GM19455 (cell line): ENCODE results near the gene LRRK1.

ENCODE experiments used
- ATAC-seq: cut with Tn5 transposase; IDR thresholded peaks from one replicate; pipeline ENCODE4 v1.9.1; 2021; ENCODE audit not compliant: unreplicated experiment

LRRK1 gene

GRCh38 chr15:100968050-100968966 lies 49.2 kb downstream of the LRRK1 start:
- no peak for ATAC-seq

GRCh38 chr15:100972975-100973350 lies 53.8 kb downstream of the LRRK1 start:
- ATAC-seq: no peak

- no peak for ATAC-seq
These were observed 54.4 kb downstream of the LRRK1 start for GRCh38 chr15:100973351-100974111.

GRCh38 chr15:100975043-100975442 lies 55.9 kb downstream of the LRRK1 start:
- no peak for ATAC-seq

GRCh38 chr15:100980410-100981046 lies 61.4 kb downstream of the LRRK1 start:
- no peak for ATAC-seq

GRCh38 chr15:100981086-100981485 lies 61.9 kb downstream of the LRRK1 start:
- ATAC-seq: no peak

- no peak for ATAC-seq
These were observed 64.1 kb downstream of the LRRK1 start for GRCh38 chr15:100983221-100983620.

GRCh38 chr15:100985401-100985800 lies 66.2 kb downstream of the LRRK1 start:
- ATAC-seq: no peak

GRCh38 chr15:100986158-100986896 lies 67.2 kb downstream of the LRRK1 start:
- ATAC-seq: no peak

GRCh38 chr15:100987143-100987542 lies 68.0 kb downstream of the LRRK1 start:
- ATAC-seq: no peak

- ATAC-seq: no peak
These were observed 69.1 kb downstream of the LRRK1 start for GRCh38 chr15:100988297-100988696.

GRCh38 chr15:100988857-100989256 lies 69.7 kb downstream of the LRRK1 start:
- no peak for ATAC-seq

GRCh38 chr15:100994597-100995446 lies 75.7 kb downstream of the LRRK1 start:
- no peak for ATAC-seq

GRCh38 chr15:100995471-100996430 lies 76.6 kb downstream of the LRRK1 start:
- ATAC-seq: no peak

GRCh38 chr15:100997442-100997841 lies 78.3 kb downstream of the LRRK1 start:
- ATAC-seq: no peak

- ATAC-seq: no peak
These were observed 79.5 kb downstream of the LRRK1 start for GRCh38 chr15:100998630-100999029.

- no peak for ATAC-seq
These were observed 80.2 kb downstream of the LRRK1 start for GRCh38 chr15:100999369-100999768.

- no peak for ATAC-seq
These were observed 81.1 kb downstream of the LRRK1 start for GRCh38 chr15:101000271-101000681.

GRCh38 chr15:101001056-101001455 lies 81.9 kb downstream of the LRRK1 start:
- no peak for ATAC-seq
